Measurements from ENCODE around the gene SAMD4A.

The SAMD4A gene

DNA sequence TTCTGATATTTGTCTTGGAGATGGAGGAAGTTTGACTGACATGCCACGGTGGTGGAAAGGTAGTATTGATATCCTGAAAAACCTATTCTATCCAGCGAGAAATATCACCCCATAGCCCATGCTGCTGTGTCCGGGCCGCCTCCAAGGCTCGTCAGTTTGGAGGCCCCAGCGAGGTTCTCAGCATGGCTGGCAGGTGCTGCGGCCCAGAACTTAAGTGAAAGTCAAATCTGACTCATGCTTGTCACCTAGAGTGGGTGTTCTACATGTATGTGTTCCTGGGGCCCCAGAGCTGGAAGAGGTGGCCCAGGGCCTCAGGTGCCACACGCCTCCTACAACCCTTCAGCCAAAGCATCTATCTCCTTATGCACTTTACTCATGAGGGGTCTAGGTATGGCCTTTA, 242.8 kb downstream of the SAMD4A start:
- no peak for DNase-seq

- DNase-seq, result no peak
Observed at GRCh38 chr14:54812617-54813016, 245.7 kb downstream of the SAMD4A start.

DNA sequence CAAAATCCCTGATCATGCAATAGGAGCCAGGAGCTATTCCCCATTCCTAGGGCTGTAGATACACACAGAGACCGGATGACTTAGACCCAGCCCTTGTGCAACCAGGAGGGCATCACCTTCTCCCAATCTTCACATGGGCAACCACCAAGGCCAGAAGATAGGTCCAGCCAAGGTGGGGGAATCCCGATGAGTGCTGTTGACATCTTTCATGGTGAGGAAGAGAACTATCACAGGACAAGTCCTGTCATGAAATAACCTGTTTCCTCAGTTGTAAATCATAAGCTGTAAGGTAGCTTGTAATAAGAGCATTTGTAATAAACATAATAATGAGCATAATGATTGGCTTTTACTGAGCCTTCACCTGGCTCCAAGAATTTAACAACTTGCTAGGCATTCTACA, 246.2 kb downstream of the SAMD4A start:
- no peak for DNase-seq

GRCh38 chr14:54814076-54814475, 247.1 kb downstream of the SAMD4A start:
- no peak for DNase-seq

DNA sequence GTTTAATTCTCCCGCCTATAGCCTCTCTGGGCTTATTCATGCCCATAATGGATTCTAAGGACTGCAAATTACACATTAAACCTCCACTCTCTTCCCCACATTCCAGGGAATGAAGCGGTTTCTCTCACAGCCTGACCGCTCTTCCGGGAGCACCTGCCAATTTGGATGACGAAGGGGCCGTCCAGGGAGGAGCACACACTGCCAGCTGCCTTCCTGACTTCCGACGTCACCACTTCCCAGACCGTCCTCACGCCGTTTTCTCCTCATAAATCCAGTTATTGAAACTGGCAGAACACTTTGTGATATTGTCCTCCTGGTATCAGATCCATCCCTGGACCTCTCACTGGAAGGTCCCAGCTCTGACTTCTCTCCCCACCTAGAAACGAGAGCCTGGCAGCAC, 248.1 kb downstream of the SAMD4A start:
- no peak for DNase-seq

- no peak for DNase-seq
Observed at GRCh38 chr14:54815515-54815914, 248.6 kb downstream of the SAMD4A start.

DNA sequence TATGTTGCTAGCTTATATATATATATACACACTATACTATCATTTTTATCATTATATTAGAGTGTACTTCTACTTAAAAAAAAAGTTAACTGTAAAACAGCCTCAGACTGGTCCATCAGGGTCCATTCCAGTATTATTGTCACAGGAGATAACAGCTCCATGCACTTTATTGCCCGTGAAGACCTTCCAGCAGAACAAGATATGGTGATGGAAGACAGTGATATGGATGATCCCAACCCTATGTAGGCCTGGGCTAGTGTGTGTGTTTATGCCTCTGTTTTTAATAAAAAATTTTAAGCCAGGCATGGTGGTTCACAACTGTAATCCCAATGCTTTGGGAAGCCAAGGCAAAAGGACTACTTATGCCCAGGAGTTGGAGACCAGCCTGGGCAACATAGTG, 249.5 kb downstream of the SAMD4A start:
- DNase-seq, result no peak

DNA sequence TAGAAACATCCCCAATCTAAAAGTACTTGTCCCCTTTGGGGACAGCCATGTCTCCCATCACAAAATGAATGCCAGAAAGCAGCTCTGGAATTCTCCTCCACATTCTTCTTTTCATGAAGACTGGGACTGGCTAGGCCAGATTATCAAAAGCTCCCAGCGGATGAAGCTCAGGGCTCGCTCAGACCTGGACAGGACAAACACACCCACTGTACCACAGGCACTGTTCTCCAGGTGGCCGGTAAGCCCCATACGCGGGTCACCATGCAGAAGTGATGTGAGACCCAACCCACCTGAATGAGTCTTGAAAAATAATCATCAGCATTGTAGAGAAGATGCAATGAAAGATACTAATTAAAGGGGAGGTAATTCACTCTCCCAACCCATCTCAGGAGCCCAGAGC, 250.6 kb downstream of the SAMD4A start:
- no peak for DNase-seq

DNA sequence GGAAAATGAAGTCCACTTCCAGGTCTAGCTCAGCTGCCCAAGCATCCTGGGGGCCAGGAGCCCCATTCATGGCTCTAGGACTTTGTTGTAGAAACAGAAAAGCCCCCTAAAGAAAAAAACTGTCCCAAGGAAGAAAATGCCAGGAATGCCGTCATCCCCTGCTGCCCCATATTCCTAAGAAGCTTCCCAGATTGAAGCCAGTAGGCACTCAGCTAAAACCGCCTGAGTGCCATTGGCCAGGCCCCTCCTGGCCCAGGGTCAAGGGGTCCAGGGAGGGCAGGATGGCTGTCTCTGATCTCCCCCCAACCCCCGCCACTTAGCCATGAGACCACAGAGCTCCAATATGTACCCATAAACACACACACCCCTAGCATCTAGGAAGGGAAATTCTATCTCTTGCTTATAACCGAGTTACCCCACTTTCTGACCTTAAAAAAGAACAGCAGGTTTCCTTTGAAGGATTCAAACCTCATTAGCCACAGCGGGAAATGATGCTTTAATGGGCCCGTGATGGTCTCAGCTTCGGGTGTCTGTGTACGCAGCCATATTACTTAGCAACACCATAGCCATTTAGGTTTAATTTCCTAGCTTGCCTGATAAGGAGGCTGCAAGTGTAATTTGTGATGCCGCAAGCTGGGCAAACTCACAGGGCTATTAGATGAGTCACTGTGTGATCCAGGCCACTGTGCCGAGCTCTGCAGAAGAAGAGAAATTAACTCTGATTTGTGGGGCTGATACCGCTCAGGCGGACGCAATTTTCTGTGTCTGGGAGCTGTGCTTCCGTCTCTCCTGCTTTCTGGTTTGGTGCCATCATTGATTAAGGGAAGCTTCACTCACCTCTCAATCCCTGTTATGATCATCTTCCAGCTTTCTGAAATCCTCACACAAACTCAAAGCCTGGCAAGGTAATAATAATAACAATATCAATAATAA, 251.5 kb downstream of the SAMD4A start:
- no peak for DNase-seq

- DNase-seq, result no peak
Observed at GRCh38 chr14:54822685-54823084, 255.8 kb downstream of the SAMD4A start.

GRCh38 chr14:54823757-54824549, 257.0 kb downstream of the SAMD4A start:
- no peak for DNase-seq

GRCh38 chr14:54828037-54828436, 261.1 kb downstream of the SAMD4A start:
- DNase-seq, result no peak

DNA sequence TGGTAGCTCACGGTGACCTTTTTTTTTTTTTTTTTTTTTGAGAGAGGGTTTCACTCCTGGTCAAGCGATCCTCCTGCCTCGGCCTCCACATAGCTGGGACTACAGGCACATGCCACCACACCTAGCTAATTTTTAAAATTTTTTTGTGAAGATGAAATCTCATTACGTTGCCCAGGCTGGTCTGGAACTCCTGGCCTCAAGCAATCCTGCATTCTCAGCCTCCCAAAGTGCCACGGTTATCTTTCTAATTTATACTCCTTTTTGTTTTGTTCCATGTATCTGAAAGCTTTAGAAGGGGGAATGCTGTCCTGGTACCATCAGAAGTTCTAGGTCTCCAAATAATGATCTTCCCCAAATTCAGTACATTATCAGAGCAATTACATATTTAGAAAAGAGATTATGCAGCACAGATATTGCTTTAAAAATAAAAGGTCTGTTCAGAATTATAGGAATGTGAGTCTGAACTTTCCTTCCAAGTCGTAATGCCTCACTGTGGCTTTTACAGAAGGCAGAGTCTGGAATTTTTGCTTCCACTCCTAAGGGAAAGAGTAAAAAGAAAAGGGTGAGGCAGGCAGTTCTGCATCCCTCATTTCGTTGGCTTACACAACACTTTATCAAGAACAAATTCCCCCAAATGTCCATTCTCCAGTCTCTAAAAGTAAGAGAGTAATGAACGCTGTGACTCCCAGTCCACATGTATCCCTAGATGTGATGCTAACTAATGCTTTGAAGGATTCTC, 262.7 kb downstream of the SAMD4A start:
- no peak for DNase-seq

GRCh38 chr14:54830650-54831049, 263.7 kb downstream of the SAMD4A start:
- DNase-seq, result no peak

GRCh38 chr14:54834081-54834480, 267.2 kb downstream of the SAMD4A start:
- no peak for DNase-seq

- DNase-seq, result no peak
Observed at GRCh38 chr14:54834727-54835126, 267.8 kb downstream of the SAMD4A start.

- DNase-seq, result no peak
Observed at GRCh38 chr14:54836231-54836630, 269.3 kb downstream of the SAMD4A start.

GRCh38 chr14:54837508-54838149, 270.7 kb downstream of the SAMD4A start:
- DNase-seq, result no peak

DNA sequence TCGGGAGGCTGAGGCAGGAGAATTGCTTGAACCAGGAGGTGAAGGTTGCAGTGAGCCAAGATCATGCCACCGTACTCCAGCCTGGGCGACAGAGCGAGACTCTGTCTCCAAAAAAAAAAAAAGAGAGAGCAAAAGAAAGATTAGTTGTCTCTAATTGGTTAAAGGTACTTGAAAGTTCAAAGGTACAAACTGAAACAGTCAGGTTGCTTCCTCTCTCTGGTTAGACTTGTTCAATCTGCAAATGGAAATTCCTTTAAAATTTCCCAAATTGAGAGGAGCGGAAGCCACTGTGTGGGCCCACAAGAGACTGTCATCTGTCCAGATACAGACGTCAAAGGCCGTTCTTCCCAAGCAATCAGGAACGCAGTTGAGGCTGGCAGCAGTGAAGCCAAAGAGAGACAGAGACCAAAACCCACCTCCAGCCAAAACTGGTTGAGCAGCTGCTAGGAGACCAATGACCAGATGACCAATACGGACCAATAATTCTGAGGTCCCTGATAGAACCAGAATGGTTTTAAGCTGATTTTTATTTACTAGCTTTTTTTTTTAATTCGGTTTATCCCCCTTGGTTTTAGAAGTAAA, 272.1 kb downstream of the SAMD4A start:
- no peak for DNase-seq

DNA sequence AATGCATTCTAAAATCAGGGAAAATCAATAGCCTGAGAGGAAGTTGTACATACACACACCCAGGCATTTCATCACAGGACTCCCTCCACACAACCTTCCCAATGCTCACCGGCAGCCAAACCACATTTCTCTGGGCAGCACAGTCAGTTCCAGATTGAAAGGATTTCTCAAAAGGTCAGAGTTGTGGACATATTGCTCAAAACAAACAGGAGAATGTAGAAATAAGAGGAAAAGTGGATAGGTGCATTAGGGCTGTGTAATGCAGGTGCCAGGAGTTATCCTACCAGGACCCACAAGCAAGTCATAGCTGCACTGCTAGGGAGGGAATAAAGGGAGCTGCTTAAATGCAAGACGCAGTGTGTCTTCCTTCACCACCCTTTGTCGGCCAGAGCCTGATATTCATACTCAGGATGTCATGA, 272.8 kb downstream of the SAMD4A start:
- DNase-seq, result no peak

DNA sequence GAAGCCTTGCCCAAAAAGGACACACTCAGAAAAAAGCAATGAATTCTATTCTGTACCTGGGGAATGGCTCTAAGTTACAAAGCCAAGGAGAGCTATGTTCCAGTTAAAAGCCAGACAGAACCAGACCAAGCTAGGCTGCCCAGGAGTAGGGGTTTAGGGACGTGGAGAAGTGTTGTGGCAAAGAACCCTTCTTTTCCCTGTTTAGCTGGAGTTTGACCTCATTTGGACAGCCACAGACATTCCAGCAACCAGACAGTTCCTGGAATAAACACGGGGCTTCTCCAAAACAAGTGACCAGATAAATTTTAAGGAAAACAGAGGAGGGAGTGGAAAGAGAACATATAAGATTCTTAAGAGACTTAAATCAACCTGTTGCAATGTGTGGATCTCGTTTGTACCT, 273.4 kb downstream of the SAMD4A start:
- DNase-seq, result no peak

- DNase-seq, result no peak
Observed at GRCh38 chr14:54840798-54841197, 273.9 kb downstream of the SAMD4A start.
